Measurements from ENCODE around the gene PPIL4. TPM values are rescaled to one million over a fixed set of nuclear protein-coding genes. Genes with fewer than 3 reads are reported as not detected.
"Not testable (repeated sequence)": the region's sequence is repeated elsewhere in the genome, so short reads cannot be mapped to it uniquely, and the experiment has no call there.

PPIL4 gene
- total and polyA plus RNA-seq, 2 donors (not counting 1 experiment from before 2014, with no cell fraction given), result 3.1 to 34.3 TPM

GRCh38 chr6:149494810-149495209, 51.0 kb downstream of the PPIL4 start:
- H3K36me3 ChIP-seq (replicated peaks in 1 of 2; ENCODE audit: control extremely low read depth in 1 of 2, control insufficient read depth in 1 of 2, extremely low read depth in 1 of 2, insufficient read depth in 2 of 2, low read length in 1 of 2); H3K27me3 Mint-ChIP-seq; H3K27me3 ChIP-seq (replicated peaks in 1 of 4; ENCODE audit: control extremely low read depth in 1 of 4, control insufficient read depth in 3 of 4, insufficient read depth in 4 of 4, low read length in 3 of 4); H4K20me1 ChIP-seq (ENCODE audit: control insufficient read depth, insufficient read depth, low read length, poor library complexity, severe bottlenecking); H3K9me3 Mint-ChIP-seq (ENCODE audit: insufficient read depth); H2AFZ ChIP-seq (ENCODE audit: insufficient read depth, low read depth, low read length, poor library complexity, severe bottlenecking); H3K9me3 ChIP-seq (ENCODE audit: control extremely low read depth in 1 of 3, control insufficient read depth in 2 of 3, insufficient read depth in 1 of 3, low read length in 2 of 3): not testable (repeated sequence)
- DNase-seq, result peak; percentile 85
- Histone ChIP-seq H3K4me1 (ENCODE audit: control insufficient read depth in 2 of 2, insufficient read depth in 2 of 2, low read length in 2 of 2) (peaks cover 43 to 48% of the 10 kb centered on the region in 2 donors), H3K79me2 (ENCODE audit: control insufficient read depth, insufficient read depth, low read length) (peaks cover 35% of the 10 kb centered on the region), H3K4me2 (replicated peaks; ENCODE audit: low read depth, low read length, poor library complexity, severe bottlenecking) (peak overlapping the region; percentile 45), H3K4me3 (ENCODE audit: control extremely low read depth in 1 of 5, extremely low read depth in 1 of 5, insufficient read depth in 1 of 5, low read depth in 2 of 5, low read length in 4 of 5) (peak overlapping the region in 1 of 5 experiments; percentile 37), H3K9ac (ENCODE audit: low read length) (peak overlapping the region; percentile 40), H3K27ac (ENCODE audit: low read length in 2 of 2) (peak overlapping the region; percentile 60 to 79)
- ChIA-PET POLR2A (interaction anchor here (0.7 to 3.1 kb wide), 7 partner anchors 15 to 1078 kb away, joined by 3 to 23 read pairs (median 7); no protein-coding TSS in a partner anchor), CTCF (interaction anchor here (0.7 to 2.9 kb wide), 8 partner anchors 13 to 107 kb away, joined by 3 to 15 read pairs (median 6); no protein-coding TSS in a partner anchor)
- WGBS (ENCODE audit: insufficient coverage), result 83% methylated on average over 1 of the region's 4 CpGs
- ATAC-seq (ENCODE audit: low read depth), result peak; percentile 86
- Mint-ChIP-seq H3K27ac (peak overlapping the region; percentile 79), H3K4me1 (peaks cover 74% of the 10 kb centered on the region), H3K4me3 (peak overlapping the region; percentile 71)
- intact Hi-C loops (cut with micrococcal nuclease), result loop anchor here (1.0 kb wide), 1 partner anchor 10 kb away; the partner anchor contains the start of gene ZC3H12D

GRCh38 chr6:149493761-149494320, 52.0 kb downstream of the PPIL4 start:
- peak overlapping the region; percentile 71 for H3K4me3 Mint-ChIP-seq
- Histone ChIP-seq H3K4me3 (ENCODE audit: control extremely low read depth in 1 of 5, extremely low read depth in 1 of 5, insufficient read depth in 1 of 5, low read depth in 2 of 5, low read length in 4 of 5) (peak overlapping the region in 1 of 5 experiments; percentile 37), H2AFZ (ENCODE audit: insufficient read depth, low read depth, low read length, poor library complexity, severe bottlenecking) (no peak overlapping the region), H3K27ac (ENCODE audit: low read length in 2 of 2) (peak overlapping the region in 1 of 2 donors; percentile 79), H3K9ac (ENCODE audit: low read length) (no peak overlapping the region), H3K79me2 (ENCODE audit: control insufficient read depth, insufficient read depth, low read length) (peaks cover 35% of the 10 kb centered on the region), H3K4me2 (replicated peaks; ENCODE audit: low read depth, low read length, poor library complexity, severe bottlenecking) (peak overlapping the region; percentile 45), H3K4me1 (ENCODE audit: control insufficient read depth in 2 of 2, insufficient read depth in 2 of 2, low read length in 2 of 2) (peaks cover 51 to 56% of the 10 kb centered on the region in 2 donors), H3K27me3 (replicated peaks in 1 of 4; ENCODE audit: control extremely low read depth in 1 of 4, control insufficient read depth in 3 of 4, insufficient read depth in 4 of 4, low read length in 3 of 4) (no peaks in the 10 kb centered on the region), H3K9me3 (ENCODE audit: control extremely low read depth in 1 of 3, control insufficient read depth in 2 of 3, insufficient read depth in 1 of 3, low read length in 2 of 3) (no peaks in the 10 kb centered on the region), H3K36me3 (replicated peaks in 1 of 2; ENCODE audit: control extremely low read depth in 1 of 2, control insufficient read depth in 1 of 2, extremely low read depth in 1 of 2, insufficient read depth in 2 of 2, low read length in 1 of 2) (no peaks in the 10 kb centered on the region), H4K20me1 (ENCODE audit: control insufficient read depth, insufficient read depth, low read length, poor library complexity, severe bottlenecking) (no peaks in the 10 kb centered on the region)
- POLR2A ChIA-PET, result interaction anchor here (0.7 to 3.1 kb wide), 3 partner anchors 19 to 26 kb away, joined by 4 to 23 read pairs (median 20); no protein-coding TSS in a partner anchor
- ATAC-seq (ENCODE audit: low read depth) (no peak), DNase-seq (no peak)
- peaks cover 78% of the 10 kb centered on the region for H3K4me1 Mint-ChIP-seq
- intact Hi-C loops (cut with micrococcal nuclease), result no loop called here
- WGBS (ENCODE audit: insufficient coverage), result 84% methylated on average over 7 of the region's 7 CpGs
- CTCF ChIA-PET, result interaction anchor here (0.6 to 1.5 kb wide), 4 partner anchors 23 to 515 kb away, joined by 3 to 13 read pairs (median 3); no protein-coding TSS in a partner anchor
- H3K27me3 Mint-ChIP-seq, result no peaks in the 10 kb centered on the region
- TF ChIP-seq CTCF (IDR thresholded peaks at IDR 0.05) (no peak), EZH2 (IDR thresholded peaks at IDR 0.05; ENCODE audit: borderline replicate concordance, insufficient read depth, low read depth, low read length, poor library complexity, severe bottlenecking) (no peak)
- H3K9me3 Mint-ChIP-seq (ENCODE audit: insufficient read depth), result no peaks in the 10 kb centered on the region
- H3K27ac Mint-ChIP-seq, result peak overlapping the region; percentile 79

Measured in B cell (primary cell).